GM21390 (cell line): Measurements from ENCODE around the gene KANK4.

ENCODE experiments used
- ATAC-seq: cut with Tn5 transposase; IDR thresholded peaks from one replicate; pipeline ENCODE4 v1.9.1; 2021; ENCODE audit not compliant: unreplicated experiment

The KANK4 gene

DNA sequence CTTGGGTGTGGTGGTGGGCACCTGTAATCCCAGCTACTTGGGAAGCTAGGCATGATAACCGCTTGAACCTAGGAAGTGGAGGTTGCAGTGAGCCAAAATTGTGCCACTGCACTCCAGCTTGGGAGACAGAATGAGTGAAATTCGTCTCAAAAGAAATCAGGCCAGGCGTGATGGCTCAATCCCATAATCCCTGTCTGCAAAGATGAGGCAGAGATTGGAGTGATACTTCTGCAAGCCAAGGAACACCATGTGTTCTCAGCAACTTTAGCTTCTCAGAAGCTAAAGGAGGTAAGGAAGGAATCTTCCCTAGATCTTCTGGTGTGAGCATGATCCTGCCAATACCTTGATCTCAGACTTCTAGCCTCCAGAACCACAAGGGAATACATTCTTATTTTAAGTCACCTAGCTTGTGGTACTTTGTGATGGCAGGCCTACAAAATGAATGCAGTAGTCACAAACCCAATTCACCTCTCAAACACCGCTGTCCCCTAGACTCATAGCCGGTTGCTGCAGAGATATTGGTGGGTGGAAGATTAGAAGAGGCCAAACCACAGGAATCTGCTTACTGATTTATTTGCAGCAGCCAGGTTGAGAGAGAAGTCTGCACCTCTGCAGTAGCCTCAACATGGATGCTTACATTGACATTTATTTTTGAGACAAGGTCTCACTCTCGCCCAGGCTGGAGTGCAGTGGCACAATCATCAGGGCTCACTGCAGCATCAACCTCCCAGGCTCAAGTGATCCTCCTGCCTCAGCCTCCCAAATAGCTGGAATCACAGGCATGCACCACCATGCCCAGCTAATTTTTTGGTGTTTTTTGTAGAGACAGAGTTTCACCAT is 105.9 kb downstream of the KANK4 start:
- ATAC-seq: no peak

DNA sequence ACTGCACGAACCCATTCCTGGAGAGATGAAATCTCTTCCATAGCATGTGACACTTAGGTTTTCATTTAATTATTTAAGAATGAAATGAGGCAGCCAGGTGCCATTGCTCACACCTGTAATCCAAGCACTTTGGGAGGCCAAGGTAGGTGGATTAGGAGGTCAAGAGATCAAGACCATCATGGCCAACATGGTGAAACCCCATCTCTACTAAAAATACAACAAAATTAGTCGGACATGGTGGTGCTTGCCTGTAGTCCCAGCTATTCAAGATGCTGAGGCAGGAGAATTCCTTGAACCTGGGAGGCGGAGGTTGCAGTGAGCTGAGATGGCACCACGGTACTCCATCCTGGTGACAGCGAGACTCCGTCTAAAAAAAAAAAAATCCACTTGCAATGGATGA is 106.8 kb downstream of the KANK4 start:
- ATAC-seq: no peak

DNA sequence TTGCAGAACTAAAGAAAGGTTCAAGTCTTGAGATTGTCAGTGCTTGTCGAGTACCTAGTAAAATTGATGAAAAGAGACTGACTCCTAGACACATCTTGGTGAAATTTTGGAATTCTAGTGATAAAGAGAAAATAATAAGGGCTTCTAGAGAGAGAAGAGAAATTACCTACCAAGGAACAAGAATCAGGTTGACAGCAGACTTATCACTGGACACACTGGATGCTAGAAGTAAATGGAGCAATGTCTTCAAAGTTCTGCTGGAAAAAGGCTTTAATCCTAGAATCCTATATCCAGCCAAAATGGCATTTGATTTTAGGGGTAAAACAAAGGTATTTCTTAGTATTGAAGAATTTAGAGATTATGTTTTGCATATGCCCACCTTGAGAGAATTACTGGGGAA is 108.3 kb downstream of the KANK4 start:
- no peak for ATAC-seq

DNA sequence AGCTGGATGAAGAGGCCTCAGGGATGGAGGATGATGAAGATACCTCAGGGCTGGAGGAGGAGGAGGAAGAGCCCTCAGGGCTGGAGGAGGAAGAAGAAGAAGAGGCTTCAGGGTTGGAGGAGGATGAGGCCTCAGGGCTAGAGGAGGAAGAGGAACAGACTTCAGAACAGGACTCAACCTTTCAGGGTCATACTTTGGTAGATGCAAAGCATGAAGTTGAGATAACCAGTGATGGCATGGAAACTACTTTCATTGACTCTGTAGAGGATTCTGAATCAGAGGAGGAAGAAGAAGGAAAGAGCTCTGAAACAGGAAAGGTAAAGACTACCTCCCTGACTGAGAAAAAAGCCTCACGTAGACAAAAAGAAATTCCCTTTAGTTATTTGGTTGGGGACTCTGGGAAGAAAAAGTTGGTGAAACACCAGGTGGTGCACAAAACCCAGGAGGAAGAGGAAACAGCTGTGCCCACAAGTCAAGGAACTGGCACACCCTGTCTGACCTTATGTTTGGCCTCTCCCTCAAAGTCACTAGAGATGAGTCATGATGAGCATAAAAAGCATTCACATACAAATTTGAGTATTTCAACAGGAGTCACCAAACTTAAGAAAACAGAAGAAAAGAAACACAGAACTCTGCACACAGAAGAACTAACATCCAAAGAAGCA is 109.2 kb downstream of the KANK4 start:
- ATAC-seq: no peak

DNA sequence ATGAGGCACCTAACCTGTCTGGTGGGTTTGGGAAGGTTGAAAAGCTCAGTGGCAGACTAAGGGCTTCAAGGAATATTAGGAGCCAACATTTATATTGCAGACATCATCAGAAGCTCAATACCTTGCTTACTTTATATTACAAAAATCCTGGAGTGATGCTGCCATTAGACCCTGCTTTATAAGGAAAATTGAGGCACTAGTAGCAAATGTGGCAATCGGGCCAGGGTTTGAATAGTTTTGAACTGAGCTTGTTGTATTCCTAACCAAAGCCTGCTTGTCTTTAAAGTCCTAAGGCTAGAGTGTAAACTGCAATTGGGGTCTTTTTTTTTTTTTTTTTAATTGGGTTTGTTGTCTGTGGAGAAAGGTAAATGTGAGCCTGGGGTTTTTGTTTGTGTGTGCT is 110.3 kb downstream of the KANK4 start:
- no peak for ATAC-seq

DNA sequence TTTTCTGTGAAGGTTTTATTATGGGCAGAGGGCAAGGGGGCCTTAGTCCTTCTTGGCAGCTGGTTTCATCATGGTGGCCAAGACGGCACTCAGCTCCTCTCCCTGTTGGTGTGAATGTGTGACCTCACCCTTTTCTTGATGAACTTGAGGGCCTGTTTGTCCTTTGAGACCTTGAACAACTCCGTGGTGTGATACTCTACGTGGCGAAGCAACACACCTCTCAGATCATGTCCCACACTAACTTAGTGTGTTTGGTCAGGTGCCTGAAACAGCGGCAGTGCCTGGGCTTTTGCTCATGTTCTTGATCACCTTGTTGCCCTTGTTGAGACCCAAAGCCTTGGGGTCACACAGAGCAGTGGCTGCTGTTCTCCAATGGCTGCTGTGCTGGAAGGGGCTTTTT is 111.1 kb downstream of the KANK4 start:
- ATAC-seq: no peak

DNA sequence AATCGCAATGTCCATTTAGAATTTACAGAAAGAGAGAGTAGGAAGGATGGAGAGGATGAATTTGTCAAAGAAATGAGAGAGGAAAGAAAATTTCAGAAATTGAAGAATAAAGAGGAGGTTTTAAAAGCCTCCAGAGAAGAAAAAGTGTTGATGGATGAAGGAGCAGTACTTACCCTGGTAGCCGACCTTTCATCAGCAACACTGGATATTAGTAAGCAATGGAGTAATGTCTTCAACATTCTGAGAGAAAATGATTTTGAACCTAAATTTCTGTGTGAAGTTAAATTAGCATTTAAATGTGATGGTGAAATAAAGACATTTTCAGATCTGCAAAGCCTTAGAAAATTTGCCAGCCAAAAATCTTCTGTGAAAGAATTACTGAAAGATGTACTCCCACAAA is 112.0 kb downstream of the KANK4 start:
- ATAC-seq: no peak

- no peak for ATAC-seq
Observed at GRCh38 chr1:62198781-62199125, 120.5 kb downstream of the KANK4 start.

- ATAC-seq: no peak
Observed at GRCh38 chr1:62198069-62198780, 121.0 kb downstream of the KANK4 start.

DNA sequence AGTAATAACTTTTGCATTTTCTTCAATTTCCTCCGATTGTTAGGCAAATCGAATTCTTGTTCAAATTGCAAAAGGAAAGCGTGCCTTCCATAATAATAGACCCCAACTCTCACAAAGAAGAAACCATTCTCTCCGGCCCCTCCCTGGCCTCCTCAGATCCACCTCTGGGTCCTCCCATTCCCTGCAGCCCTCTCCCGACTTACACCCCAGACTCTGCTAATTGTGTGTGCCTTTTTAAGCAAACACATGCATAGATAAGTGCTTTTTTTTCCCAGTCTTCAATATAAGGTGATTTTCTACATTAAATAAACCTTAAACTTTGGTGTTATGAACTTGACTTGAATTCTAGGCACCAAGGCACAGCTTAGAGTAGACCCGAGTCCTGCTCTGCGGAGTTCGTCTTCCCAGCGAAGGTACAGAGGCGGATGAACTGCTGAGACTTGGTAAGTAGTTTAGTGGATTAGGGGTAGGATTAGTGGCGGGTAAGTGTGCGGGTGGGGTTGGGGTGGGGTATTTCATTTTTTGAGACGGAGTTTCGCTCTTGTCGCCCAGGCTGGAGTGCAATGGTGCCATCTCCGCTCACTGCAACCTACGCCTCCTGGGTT is 123.0 kb downstream of the KANK4 start:
- no peak for ATAC-seq

GRCh38 chr1:62194651-62195544 is 124.3 kb downstream of the KANK4 start, which contains the start of gene L1TD1:
Gene L1TD1, plus strand, starts transcription at chr1:62194849. Its CDS starts 11,780 bp downstream, at chr1:62206629.
- ATAC-seq: no peak

- ATAC-seq: no peak
Observed at GRCh38 chr1:62188111-62188510, 131.1 kb downstream of the KANK4 start.

GRCh38 chr1:62187548-62187947 is 131.7 kb downstream of the KANK4 start:
- ATAC-seq: no peak
